Ishikawa (cell line): ENCODE data around the gene RFTN2.

ENCODE experiments used
- EGR1 ChIP-seq: IDR thresholded peaks from 2 replicates; pipeline ENCODE4 v1.6.1; 2012
- EP300 ChIP-seq: IDR thresholded peaks from 2 replicates; pipeline ENCODE4 v1.6.1; 2012; ENCODE audit warnings: borderline replicate concordance
- NFIC ChIP-seq: IDR thresholded peaks from 2 replicates; pipeline ENCODE4 v1.6.1; 2012
- RAD21 ChIP-seq: IDR thresholded peaks from 2 replicates; pipeline ENCODE4 v1.6.1; 2012; ENCODE audit warnings: low read depth
- TAF1 ChIP-seq: IDR thresholded peaks from 2 replicates; pipeline ENCODE4 v1.6.1; 2012; ENCODE audit warnings: low read depth, mild to moderate bottlenecking
- TCF12 ChIP-seq: IDR thresholded peaks from 2 replicates; pipeline ENCODE4 v1.6.1; 2012; ENCODE audit warnings: low read depth
- TEAD4 ChIP-seq: IDR thresholded peaks from 2 replicates; pipeline ENCODE4 v1.6.1; 2012
- YY1 ChIP-seq: IDR thresholded peaks from 2 replicates; pipeline ENCODE4 v1.6.1; 2012; ENCODE audit warnings: low read depth
- ZBTB7A ChIP-seq: IDR thresholded peaks from 2 replicates; pipeline ENCODE4 v1.6.1; 2012; ENCODE audit warnings: low read depth
- TF ChIP-seq, protein P1 (sequence below): IDR thresholded peaks from 2 replicates; pipeline ENCODE4 v1.6.1; 2012
- TF ChIP-seq, protein P2 (sequence below): IDR thresholded peaks from 2 replicates; pipeline ENCODE4 v1.6.1; 2012; ENCODE audit warnings: low read depth, mild to moderate bottlenecking
- TF ChIP-seq, protein P3 (sequence below): IDR thresholded peaks from 2 replicates; pipeline ENCODE4 v1.6.1; 2012

DNA sequence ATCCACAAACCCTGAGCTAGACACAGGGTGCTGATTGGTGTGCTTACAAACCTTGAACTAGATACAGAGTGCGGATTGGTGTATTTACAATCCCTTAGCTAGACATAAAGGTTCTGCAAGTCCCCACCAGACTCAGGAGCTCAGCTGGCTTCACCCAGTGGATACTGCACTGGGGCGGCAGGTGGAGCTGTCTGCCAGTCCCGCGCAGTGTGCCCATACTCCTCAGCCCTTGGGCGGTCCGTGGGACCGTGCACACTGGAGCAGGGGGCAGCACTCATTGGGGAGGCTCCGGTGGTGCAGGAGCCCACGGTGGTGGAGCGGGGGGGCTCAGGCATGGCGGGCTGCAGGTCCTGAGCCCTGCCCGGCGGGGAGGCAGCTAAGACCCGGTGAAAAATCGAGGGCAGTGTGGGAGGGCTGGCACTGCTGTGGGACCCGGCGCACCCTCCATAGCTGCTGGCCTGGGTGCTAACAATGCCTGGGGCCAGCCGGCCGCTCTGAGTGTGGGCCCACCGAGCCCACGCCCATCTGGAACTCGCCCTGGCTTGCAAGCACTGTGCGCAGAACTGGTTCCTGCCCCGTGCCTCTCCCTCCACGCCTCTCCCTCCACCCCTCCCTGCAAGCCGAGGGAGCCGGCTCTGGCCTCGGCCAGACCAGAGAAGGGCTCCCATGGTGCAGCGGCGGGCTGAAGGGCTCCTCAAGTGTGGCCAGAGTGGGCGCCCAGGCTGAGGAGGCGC, 83.9 kb downstream of the RFTN2 start:
- TF ChIP-seq TCF12: no peak
- TF ChIP-seq TEAD4: no peak
- no peak for TF ChIP-seq EP300
- TF ChIP-seq TAF1: no peak
- TF ChIP-seq NFIC: no peak
- TF ChIP-seq, protein P1, sequence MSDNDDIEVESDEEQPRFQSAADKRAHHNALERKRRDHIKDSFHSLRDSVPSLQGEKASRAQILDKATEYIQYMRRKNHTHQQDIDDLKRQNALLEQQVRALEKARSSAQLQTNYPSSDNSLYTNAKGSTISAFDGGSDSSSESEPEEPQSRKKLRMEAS: no peak
- TF ChIP-seq, protein P2, sequence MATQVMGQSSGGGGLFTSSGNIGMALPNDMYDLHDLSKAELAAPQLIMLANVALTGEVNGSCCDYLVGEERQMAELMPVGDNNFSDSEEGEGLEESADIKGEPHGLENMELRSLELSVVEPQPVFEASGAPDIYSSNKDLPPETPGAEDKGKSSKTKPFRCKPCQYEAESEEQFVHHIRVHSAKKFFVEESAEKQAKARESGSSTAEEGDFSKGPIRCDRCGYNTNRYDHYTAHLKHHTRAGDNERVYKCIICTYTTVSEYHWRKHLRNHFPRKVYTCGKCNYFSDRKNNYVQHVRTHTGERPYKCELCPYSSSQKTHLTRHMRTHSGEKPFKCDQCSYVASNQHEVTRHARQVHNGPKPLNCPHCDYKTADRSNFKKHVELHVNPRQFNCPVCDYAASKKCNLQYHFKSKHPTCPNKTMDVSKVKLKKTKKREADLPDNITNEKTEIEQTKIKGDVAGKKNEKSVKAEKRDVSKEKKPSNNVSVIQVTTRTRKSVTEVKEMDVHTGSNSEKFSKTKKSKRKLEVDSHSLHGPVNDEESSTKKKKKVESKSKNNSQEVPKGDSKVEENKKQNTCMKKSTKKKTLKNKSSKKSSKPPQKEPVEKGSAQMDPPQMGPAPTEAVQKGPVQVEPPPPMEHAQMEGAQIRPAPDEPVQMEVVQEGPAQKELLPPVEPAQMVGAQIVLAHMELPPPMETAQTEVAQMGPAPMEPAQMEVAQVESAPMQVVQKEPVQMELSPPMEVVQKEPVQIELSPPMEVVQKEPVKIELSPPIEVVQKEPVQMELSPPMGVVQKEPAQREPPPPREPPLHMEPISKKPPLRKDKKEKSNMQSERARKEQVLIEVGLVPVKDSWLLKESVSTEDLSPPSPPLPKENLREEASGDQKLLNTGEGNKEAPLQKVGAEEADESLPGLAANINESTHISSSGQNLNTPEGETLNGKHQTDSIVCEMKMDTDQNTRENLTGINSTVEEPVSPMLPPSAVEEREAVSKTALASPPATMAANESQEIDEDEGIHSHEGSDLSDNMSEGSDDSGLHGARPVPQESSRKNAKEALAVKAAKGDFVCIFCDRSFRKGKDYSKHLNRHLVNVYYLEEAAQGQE: no peak
- TF ChIP-seq YY1: no peak
- TF ChIP-seq EGR1: no peak
- TF ChIP-seq, protein P3, sequence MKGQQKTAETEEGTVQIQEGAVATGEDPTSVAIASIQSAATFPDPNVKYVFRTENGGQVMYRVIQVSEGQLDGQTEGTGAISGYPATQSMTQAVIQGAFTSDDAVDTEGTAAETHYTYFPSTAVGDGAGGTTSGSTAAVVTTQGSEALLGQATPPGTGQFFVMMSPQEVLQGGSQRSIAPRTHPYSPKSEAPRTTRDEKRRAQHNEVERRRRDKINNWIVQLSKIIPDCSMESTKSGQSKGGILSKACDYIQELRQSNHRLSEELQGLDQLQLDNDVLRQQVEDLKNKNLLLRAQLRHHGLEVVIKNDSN: no peak
- no peak for TF ChIP-seq ZBTB7A
- TF ChIP-seq RAD21: no peak
